GM21360 (cell line): Measurements from ENCODE around the gene GNPTG.
"Not testable (repeated sequence)": the region's sequence is repeated elsewhere in the genome, so short reads cannot be mapped to it uniquely, and the experiment has no call there.

Experiments
- ATAC-seq: cut with Tn5 transposase; IDR thresholded peaks from one replicate; pipeline ENCODE4 v1.9.1; 2021; ENCODE audit warnings: mild to moderate bottlenecking, moderate library complexity; ENCODE audit not compliant: unreplicated experiment

Gene GNPTG

GRCh38 chr16:1318268-1318545, 33.5 kb upstream of the GNPTG start:
- ATAC-seq: no peak

- ATAC-seq: no peak
Measured at GRCh38 chr16:1319041-1319440, 32.7 kb upstream of the GNPTG start.

GRCh38 chr16:1320097-1320496, 31.6 kb upstream of the GNPTG start:
- ATAC-seq: no peak

- ATAC-seq: no peak
Measured at GRCh38 chr16:1320658-1321240, 31.0 kb upstream of the GNPTG start.

GRCh38 chr16:1322407-1322806, 29.3 kb upstream of the GNPTG start:
- ATAC-seq: no peak

GRCh38 chr16:1323296-1324239, 28.2 kb upstream of the GNPTG start:
- no peak for ATAC-seq

GRCh38 chr16:1324286-1324826, 27.4 kb upstream of the GNPTG start:
- no peak for ATAC-seq

GRCh38 chr16:1325261-1325660, 26.5 kb upstream of the GNPTG start:
- ATAC-seq: no peak

GRCh38 chr16:1325673-1326371, 25.9 kb upstream of the GNPTG start:
- no peak for ATAC-seq

- ATAC-seq: no peak
Measured at GRCh38 chr16:1326391-1326790, 25.3 kb upstream of the GNPTG start.

GRCh38 chr16:1326946-1327618, 24.6 kb upstream of the GNPTG start:
- ATAC-seq: no peak

- no peak for ATAC-seq
Measured at GRCh38 chr16:1327619-1327947, 24.1 kb upstream of the GNPTG start.

- ATAC-seq: not testable (repeated sequence)
Measured at GRCh38 chr16:1328136-1328535, 23.6 kb upstream of the GNPTG start.

GRCh38 chr16:1328961-1329360, 22.8 kb upstream of the GNPTG start:
- not testable (repeated sequence) for ATAC-seq

GRCh38 chr16:1330260-1330914, 21.3 kb upstream of the GNPTG start:
- no peak for ATAC-seq

GRCh38 chr16:1330931-1331711, 20.6 kb upstream of the GNPTG start:
- ATAC-seq: no peak

GRCh38 chr16:1331712-1332617, 19.8 kb upstream of the GNPTG start:
- ATAC-seq: no peak

GRCh38 chr16:1332618-1333148, 19.0 kb upstream of the GNPTG start:
- ATAC-seq: no peak
